Peyer's patch (tissue), 4 donors: ENCODE results near the gene PUS1.

ENCODE experiments used
- POLR2A ChIP-seq, 2 donors: fragments of 450-650 bp; IDR thresholded peaks; one replicate each; pipeline ENCODE4 v1.5.1; 2017; ENCODE audit warnings: antibody characterized with exemption in 2 of 2, mild to moderate bottlenecking in 2 of 2, moderate library complexity in 2 of 2
- TF ChIP-seq, protein P1 (sequence below), 6 experiments: fragments of 450-650 bp in 4 of 6; fragments of 200-600 bp in 2 of 6; sonication (generic) in 1 of 6; IDR thresholded peaks; one replicate each; pipeline ENCODE4 v1.5.1; 2017 to 2019; ENCODE audit warnings: antibody characterized with exemption in 6 of 6, mild to moderate bottlenecking in 3 of 6, moderate library complexity in 1 of 6

DNA sequence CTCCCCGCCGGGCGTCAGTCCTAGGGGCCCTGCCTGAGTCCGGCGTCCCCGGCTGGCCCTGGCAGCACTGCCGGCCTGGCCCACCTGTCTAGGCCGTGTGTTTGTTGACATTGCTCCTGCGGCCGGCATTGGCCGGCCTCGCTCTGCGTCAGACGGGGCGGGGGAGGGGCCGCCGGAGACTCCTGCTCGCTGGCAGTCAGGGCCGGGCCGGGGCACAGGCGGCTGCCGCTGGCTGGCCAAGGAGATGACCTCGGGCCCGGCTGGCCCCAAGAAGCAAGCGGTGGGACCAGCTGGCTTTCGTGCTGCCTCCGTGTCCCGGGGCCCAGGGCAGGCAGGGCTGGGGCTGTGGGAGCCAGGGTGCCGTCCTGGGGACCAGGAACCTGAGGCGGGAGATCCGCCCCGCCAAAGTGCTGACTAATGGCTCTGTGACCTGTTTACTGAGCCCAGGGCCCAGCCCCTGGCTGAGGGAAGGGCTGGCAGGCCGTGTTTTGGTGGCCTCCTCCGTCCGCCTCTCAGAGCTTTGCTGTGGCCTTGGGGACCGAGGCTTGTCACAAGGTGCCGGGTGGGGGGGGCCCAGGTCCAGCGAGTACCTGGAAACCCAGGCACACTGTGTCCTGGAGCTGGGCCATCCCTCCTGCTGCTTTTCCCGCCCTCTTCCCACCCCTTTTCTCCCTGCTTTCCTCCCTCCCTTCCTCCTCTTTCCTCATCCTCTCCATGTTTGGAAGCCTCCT is 32.8 kb upstream of the PUS1 start:
- TF ChIP-seq, protein P1, sequence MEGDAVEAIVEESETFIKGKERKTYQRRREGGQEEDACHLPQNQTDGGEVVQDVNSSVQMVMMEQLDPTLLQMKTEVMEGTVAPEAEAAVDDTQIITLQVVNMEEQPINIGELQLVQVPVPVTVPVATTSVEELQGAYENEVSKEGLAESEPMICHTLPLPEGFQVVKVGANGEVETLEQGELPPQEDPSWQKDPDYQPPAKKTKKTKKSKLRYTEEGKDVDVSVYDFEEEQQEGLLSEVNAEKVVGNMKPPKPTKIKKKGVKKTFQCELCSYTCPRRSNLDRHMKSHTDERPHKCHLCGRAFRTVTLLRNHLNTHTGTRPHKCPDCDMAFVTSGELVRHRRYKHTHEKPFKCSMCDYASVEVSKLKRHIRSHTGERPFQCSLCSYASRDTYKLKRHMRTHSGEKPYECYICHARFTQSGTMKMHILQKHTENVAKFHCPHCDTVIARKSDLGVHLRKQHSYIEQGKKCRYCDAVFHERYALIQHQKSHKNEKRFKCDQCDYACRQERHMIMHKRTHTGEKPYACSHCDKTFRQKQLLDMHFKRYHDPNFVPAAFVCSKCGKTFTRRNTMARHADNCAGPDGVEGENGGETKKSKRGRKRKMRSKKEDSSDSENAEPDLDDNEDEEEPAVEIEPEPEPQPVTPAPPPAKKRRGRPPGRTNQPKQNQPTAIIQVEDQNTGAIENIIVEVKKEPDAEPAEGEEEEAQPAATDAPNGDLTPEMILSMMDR (IDR thresholded peaks at IDR 0.05) = no peak
- TF ChIP-seq POLR2A (IDR thresholded peaks at IDR 0.05) = peak; percentile 89 to 90
